OCI-LY7 (cell line): ENCODE results near the gene SLC16A14.

ENCODE experiments used
- EZH2phosphoT487 ChIP-seq: fragments of 200-600 bp; sonication (generic); IDR thresholded peaks from 2 replicates; pipeline ENCODE4 v1.6.1; 2018; ENCODE audit warnings: low read depth, borderline replicate concordance, mild to moderate bottlenecking, mixed run types, antibody characterized with exemption, low read length, moderate library complexity, mixed read lengths
- TF ChIP-seq, protein P1 (sequence below): fragments of 200-600 bp; sonication (generic); conservative IDR thresholded peaks from 2 replicates; pipeline ENCODE4 v1.5.1; 2014; ENCODE audit warnings: mild to moderate bottlenecking, antibody characterized with exemption, low read length, moderate library complexity, mixed read lengths

DNA sequence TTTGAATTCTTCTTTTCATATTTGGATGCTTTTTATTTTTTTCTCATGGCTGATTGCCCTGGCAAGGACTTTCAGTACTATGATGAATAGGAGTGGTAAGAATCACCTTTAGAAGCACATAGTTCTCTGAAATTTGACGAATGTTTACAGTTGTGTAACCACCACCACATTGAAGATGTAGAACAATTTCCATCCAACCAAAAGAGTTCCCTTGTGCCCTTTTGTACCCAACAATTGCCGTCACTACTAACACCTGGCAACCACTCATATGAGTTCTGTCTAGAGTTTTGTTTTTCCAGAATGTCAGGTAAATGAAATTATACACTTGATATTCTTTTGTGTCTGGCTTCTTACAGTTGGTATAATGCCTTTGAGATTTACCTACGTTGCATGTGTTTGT is 28.7 kb upstream of the SLC16A14 start:
- TF ChIP-seq, protein P1, sequence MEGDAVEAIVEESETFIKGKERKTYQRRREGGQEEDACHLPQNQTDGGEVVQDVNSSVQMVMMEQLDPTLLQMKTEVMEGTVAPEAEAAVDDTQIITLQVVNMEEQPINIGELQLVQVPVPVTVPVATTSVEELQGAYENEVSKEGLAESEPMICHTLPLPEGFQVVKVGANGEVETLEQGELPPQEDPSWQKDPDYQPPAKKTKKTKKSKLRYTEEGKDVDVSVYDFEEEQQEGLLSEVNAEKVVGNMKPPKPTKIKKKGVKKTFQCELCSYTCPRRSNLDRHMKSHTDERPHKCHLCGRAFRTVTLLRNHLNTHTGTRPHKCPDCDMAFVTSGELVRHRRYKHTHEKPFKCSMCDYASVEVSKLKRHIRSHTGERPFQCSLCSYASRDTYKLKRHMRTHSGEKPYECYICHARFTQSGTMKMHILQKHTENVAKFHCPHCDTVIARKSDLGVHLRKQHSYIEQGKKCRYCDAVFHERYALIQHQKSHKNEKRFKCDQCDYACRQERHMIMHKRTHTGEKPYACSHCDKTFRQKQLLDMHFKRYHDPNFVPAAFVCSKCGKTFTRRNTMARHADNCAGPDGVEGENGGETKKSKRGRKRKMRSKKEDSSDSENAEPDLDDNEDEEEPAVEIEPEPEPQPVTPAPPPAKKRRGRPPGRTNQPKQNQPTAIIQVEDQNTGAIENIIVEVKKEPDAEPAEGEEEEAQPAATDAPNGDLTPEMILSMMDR: no peak
- no peak for TF ChIP-seq EZH2phosphoT487
